ENCODE data around the gene RUNX3. TPM values are rescaled to one million over a fixed set of nuclear protein-coding genes. Genes with fewer than 3 reads are reported as not detected.

The RUNX3 gene
- total RNA-seq, 1 experiment from 2014 or later = 36.6 TPM

DNA sequence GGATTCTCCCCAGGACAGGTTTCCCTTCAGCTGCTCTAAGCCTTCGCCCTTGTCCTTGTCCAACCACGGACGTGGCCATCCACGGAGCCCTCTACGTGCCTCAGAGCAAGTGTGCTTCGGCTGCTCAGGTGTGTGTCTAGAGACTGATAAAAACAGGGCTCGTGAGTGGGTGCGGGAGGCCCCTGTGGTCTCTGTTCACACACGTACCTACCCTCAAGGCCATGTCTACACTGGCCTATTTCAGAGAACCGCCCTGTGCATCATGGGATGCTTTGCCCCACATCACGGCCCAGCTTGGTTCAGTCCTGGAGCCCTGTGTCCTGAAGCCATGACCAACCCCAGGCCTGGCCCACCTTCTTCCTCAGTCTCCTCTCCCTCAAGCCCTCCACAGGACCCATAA is 24.6 kb upstream of the RUNX3 start:
- H3K27ac ChIP-seq (ENCODE audit: low read length) = no peak overlapping the region
- H3K4me2 ChIP-seq (ENCODE audit: low read depth, low read length, poor library complexity, severe bottlenecking) = no peak overlapping the region
- no peaks in the 10 kb centered on the region for H3K36me3 ChIP-seq (ENCODE audit: insufficient read depth, low read length)
- no peak overlapping the region for H3K9ac ChIP-seq (ENCODE audit: low read length)
- H3K9me2 ChIP-seq (replicated peaks; ENCODE audit: insufficient read depth, low read length) = no peaks in the 10 kb centered on the region
- H4K20me1 ChIP-seq (ENCODE audit: insufficient read depth, low read depth, low read length) = no peaks in the 10 kb centered on the region
- no peak overlapping the region for H2AFZ ChIP-seq (ENCODE audit: low read length)
- H3K79me2 ChIP-seq (ENCODE audit: low read length) = no peaks in the 10 kb centered on the region
- H3K4me3 ChIP-seq (ENCODE audit: low read length) = no peak overlapping the region
- no peaks in the 10 kb centered on the region for H3K27me3 ChIP-seq (ENCODE audit: low read length)
- no peak for DNase-seq
- no peaks in the 10 kb centered on the region for H3K9me3 ChIP-seq (ENCODE audit: low read length)
- no peaks in the 10 kb centered on the region for H3K4me1 ChIP-seq (ENCODE audit: low read length)

DNA sequence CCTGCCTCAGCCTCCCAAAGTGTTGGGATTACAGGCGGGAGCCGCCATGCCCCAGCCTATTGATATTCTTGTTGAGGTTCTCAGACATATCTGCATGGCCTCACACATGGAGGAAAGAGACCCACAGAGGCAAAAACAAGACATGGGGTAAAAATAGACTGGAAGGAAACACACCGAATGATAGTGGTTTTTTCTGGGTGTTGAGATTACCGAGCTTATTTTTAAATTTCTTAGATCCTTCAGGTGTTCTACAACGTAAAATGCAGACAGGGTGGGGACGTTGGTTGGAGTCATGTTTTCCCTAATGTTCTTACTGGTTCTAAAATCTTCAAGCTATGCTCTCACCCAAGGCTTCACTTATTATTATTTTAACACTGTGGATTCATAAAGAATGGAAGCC is 23.9 kb upstream of the RUNX3 start:
- H3K9me2 ChIP-seq (replicated peaks; ENCODE audit: insufficient read depth, low read length) = no peaks in the 10 kb centered on the region
- H3K4me2 ChIP-seq (ENCODE audit: low read depth, low read length, poor library complexity, severe bottlenecking) = no peak overlapping the region
- H3K9ac ChIP-seq (ENCODE audit: low read length) = no peak overlapping the region
- H3K36me3 ChIP-seq (ENCODE audit: insufficient read depth, low read length) = no peaks in the 10 kb centered on the region
- H4K20me1 ChIP-seq (ENCODE audit: insufficient read depth, low read depth, low read length) = no peaks in the 10 kb centered on the region
- H3K4me3 ChIP-seq (ENCODE audit: low read length) = no peak overlapping the region
- H3K27me3 ChIP-seq (ENCODE audit: low read length) = no peaks in the 10 kb centered on the region
- H3K27ac ChIP-seq (ENCODE audit: low read length) = no peak overlapping the region
- no peaks in the 10 kb centered on the region for H3K9me3 ChIP-seq (ENCODE audit: low read length)
- H3K4me1 ChIP-seq (ENCODE audit: low read length) = no peaks in the 10 kb centered on the region
- no peak overlapping the region for H2AFZ ChIP-seq (ENCODE audit: low read length)
- no peaks in the 10 kb centered on the region for H3K79me2 ChIP-seq (ENCODE audit: low read length)
- no peak for DNase-seq

DNA sequence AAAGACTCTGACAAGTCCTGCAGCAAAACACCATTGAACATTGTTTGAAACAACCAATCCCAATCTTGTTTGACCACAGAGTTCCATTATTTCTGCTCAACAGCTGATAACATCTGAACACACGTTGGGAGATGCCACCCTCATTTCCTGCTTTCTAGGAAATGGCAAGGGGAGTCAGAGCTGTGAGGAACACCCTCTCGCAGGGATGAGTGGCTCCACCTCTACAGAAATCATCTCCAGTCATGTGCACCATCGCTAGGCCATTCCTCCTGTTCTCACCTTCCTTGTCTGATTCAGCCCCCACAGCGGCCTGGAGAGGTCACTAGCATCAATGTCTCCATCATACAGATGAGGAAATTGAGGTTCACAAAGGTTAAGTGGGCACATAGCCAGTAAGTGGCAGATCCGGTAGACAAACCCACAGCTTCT is 22.4 kb upstream of the RUNX3 start:
- no peak overlapping the region for H3K27ac ChIP-seq (ENCODE audit: low read length)
- no peaks in the 10 kb centered on the region for H3K36me3 ChIP-seq (ENCODE audit: insufficient read depth, low read length)
- no peak overlapping the region for H2AFZ ChIP-seq (ENCODE audit: low read length)
- no peak overlapping the region for H3K9ac ChIP-seq (ENCODE audit: low read length)
- H4K20me1 ChIP-seq (ENCODE audit: insufficient read depth, low read depth, low read length) = no peaks in the 10 kb centered on the region
- no peaks in the 10 kb centered on the region for H3K9me2 ChIP-seq (replicated peaks; ENCODE audit: insufficient read depth, low read length)
- H3K79me2 ChIP-seq (ENCODE audit: low read length) = no peaks in the 10 kb centered on the region
- H3K4me1 ChIP-seq (ENCODE audit: low read length) = peaks cover 6% of the 10 kb centered on the region
- no peak overlapping the region for H3K4me3 ChIP-seq (ENCODE audit: low read length)
- DNase-seq = peak; percentile 55
- H3K9me3 ChIP-seq (ENCODE audit: low read length) = no peaks in the 10 kb centered on the region
- no peak overlapping the region for H3K4me2 ChIP-seq (ENCODE audit: low read depth, low read length, poor library complexity, severe bottlenecking)
- no peaks in the 10 kb centered on the region for H3K27me3 ChIP-seq (ENCODE audit: low read length)

DNA sequence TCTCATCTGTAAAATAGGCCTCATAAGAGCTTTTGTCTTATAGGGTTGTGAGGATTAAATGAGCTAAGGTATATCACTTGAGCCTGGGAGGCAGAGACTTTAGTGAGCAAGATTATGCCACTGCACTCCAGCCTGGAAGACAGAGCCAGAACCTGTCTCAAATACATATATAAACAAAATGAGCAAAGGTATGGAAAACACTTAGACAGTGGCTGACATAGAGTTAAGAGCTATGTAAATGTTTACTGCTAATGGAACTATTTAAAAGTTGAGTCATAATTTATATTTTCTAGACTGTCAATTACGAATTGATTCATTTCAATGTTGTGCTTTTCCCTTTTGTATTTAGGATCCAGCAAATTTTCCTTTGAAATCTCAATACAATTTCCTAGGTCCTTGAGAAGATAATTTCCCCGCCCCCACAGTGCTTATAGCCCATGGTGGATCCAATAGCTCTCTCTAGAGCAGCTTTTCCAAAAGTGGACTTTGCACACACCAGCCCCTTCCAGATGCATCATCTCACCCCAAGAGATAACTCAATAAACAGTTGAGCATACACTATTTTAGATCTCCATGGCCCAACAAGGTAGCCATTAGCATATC is 21.8 kb upstream of the RUNX3 start:
- H3K79me2 ChIP-seq (ENCODE audit: low read length) = no peaks in the 10 kb centered on the region
- H3K36me3 ChIP-seq (ENCODE audit: insufficient read depth, low read length) = no peaks in the 10 kb centered on the region
- no peaks in the 10 kb centered on the region for H3K9me3 ChIP-seq (ENCODE audit: low read length)
- no peak overlapping the region for H3K4me2 ChIP-seq (ENCODE audit: low read depth, low read length, poor library complexity, severe bottlenecking)
- no peaks in the 10 kb centered on the region for H3K27me3 ChIP-seq (ENCODE audit: low read length)
- no peaks in the 10 kb centered on the region for H3K9me2 ChIP-seq (replicated peaks; ENCODE audit: insufficient read depth, low read length)
- no peak for DNase-seq
- H3K4me1 ChIP-seq (ENCODE audit: low read length) = peaks cover 10% of the 10 kb centered on the region
- no peak overlapping the region for H2AFZ ChIP-seq (ENCODE audit: low read length)
- H3K9ac ChIP-seq (ENCODE audit: low read length) = no peak overlapping the region
- H3K27ac ChIP-seq (ENCODE audit: low read length) = no peak overlapping the region
- no peaks in the 10 kb centered on the region for H4K20me1 ChIP-seq (ENCODE audit: insufficient read depth, low read depth, low read length)
- no peak overlapping the region for H3K4me3 ChIP-seq (ENCODE audit: low read length)

DNA sequence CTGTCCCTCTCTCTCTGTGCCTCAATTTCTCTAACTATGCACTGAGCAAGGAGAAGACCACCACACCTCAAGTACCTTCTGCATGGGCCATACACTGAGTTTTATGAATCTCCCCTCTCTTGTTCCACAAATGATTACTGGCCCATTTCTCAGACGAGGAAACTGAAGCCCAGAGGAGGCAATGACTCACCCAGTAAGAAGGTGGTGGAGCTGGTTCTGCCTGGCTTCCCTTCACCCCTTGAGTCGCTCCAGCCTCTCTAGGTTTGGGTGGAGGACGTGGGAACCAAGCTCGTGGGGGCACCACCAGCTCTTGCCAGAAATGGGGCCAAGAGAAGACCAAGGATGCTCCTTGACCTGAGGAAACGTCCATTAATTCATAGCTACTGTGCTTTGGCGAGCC is 21.3 kb upstream of the RUNX3 start:
- H3K4me2 ChIP-seq (ENCODE audit: low read depth, low read length, poor library complexity, severe bottlenecking) = no peak overlapping the region
- no peak overlapping the region for H3K27ac ChIP-seq (ENCODE audit: low read length)
- no peak overlapping the region for H3K4me3 ChIP-seq (ENCODE audit: low read length)
- DNase-seq = no peak
- H3K9me3 ChIP-seq (ENCODE audit: low read length) = no peaks in the 10 kb centered on the region
- H2AFZ ChIP-seq (ENCODE audit: low read length) = no peak overlapping the region
- no peaks in the 10 kb centered on the region for H3K36me3 ChIP-seq (ENCODE audit: insufficient read depth, low read length)
- no peaks in the 10 kb centered on the region for H3K79me2 ChIP-seq (ENCODE audit: low read length)
- no peaks in the 10 kb centered on the region for H4K20me1 ChIP-seq (ENCODE audit: insufficient read depth, low read depth, low read length)
- no peaks in the 10 kb centered on the region for H3K27me3 ChIP-seq (ENCODE audit: low read length)
- H3K9ac ChIP-seq (ENCODE audit: low read length) = no peak overlapping the region
- H3K4me1 ChIP-seq (ENCODE audit: low read length) = peaks cover 10% of the 10 kb centered on the region
- no peaks in the 10 kb centered on the region for H3K9me2 ChIP-seq (replicated peaks; ENCODE audit: insufficient read depth, low read length)

DNA sequence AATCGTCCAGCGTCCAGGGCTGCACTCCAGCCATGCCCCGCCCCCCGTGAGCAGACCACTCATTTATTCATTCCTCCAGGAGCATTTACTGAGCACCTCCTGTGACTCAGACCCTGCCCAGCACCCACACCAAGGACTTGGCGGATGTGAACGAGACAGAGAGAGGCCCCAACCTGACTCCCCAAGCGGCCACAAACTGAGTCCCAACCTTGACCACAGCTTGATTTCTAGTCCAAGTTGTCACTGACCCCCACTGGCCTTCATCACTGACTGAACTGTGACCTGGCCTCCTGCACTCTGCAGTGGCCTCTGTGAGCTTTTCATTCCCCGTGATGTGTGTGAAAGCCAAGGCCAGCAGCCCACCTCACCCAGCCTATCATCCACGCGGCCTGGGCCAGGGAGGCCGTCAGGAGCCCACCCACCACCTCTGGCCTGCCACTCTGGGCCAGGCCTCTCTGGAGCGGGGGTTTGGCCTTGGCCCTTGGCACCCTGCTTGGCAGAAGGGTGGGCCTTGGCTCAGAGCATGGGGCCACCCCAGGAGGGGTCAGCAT is 19.3 kb upstream of the RUNX3 start:
- DNase-seq = no peak
- peaks cover 10% of the 10 kb centered on the region for H3K4me1 ChIP-seq (ENCODE audit: low read length)

DNA sequence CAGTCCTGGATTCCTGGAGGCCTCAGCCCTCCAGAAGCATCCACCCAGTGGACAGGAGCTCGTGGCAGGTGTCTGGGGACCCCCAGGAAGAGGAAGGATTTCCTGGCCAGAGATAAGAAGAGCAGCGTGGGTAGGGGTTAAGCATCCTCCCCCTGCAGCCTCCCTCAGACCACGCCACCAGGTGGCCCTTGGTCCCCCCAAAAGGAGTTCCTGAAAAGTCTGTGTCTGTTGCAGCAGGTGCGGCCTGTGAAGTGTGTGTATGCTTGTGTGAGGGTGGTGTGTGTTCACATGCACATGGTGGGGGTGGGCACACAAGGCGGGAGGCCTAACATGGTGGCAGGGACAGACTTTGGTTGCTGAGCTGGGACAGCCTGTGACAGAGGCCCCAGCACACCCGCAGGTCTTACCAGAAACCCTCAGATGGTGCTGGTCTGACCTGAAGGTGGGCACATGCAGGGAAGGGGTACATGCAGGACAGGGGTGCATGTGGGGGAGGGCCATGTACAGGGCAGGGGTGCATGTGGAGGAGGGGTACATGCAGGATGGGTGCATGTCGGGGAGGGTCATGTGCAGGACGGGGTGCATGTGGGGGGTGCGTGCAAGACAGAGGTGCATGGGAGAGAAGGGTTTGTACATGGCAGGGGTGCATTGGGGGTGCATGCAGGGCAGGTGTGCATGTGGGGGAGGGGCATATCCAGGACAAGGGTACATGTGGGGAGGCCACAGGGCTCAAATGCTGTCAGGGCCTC is 18.2 kb upstream of the RUNX3 start:
- Histone ChIP-seq H3K4me3 (ENCODE audit: low read length) (no peak overlapping the region), H3K9me2 (replicated peaks; ENCODE audit: insufficient read depth, low read length) (no peaks in the 10 kb centered on the region), H3K27me3 (ENCODE audit: low read length) (no peaks in the 10 kb centered on the region), H3K9ac (ENCODE audit: low read length) (no peak overlapping the region; the same call in 1 of the 2 replicates), H3K9me3 (ENCODE audit: low read length) (no peaks in the 10 kb centered on the region), H3K4me1 (ENCODE audit: low read length) (peaks cover 10% of the 10 kb centered on the region), H3K79me2 (ENCODE audit: low read length) (no peaks in the 10 kb centered on the region), H2AFZ (ENCODE audit: low read length) (no peak overlapping the region), H3K36me3 (ENCODE audit: insufficient read depth, low read length) (no peaks in the 10 kb centered on the region), H3K4me2 (ENCODE audit: low read depth, low read length, poor library complexity, severe bottlenecking) (no peak overlapping the region), H3K27ac (ENCODE audit: low read length) (no peak overlapping the region), H4K20me1 (ENCODE audit: insufficient read depth, low read depth, low read length) (no peaks in the 10 kb centered on the region)
- DNase-seq = no peak

More for the DNA sequence above, 19.3 kb upstream of the RUNX3 start:
- Histone ChIP-seq H3K4me3 (ENCODE audit: low read length) (no peak overlapping the region), H3K27ac (ENCODE audit: low read length) (no peak overlapping the region), H3K36me3 (ENCODE audit: insufficient read depth, low read length) (no peaks in the 10 kb centered on the region), H3K79me2 (ENCODE audit: low read length) (no peaks in the 10 kb centered on the region), H4K20me1 (ENCODE audit: insufficient read depth, low read depth, low read length) (no peaks in the 10 kb centered on the region), H3K9me3 (ENCODE audit: low read length) (no peaks in the 10 kb centered on the region), H3K9me2 (replicated peaks; ENCODE audit: insufficient read depth, low read length) (no peaks in the 10 kb centered on the region), H2AFZ (ENCODE audit: low read length) (no peak overlapping the region), H3K27me3 (ENCODE audit: low read length) (no peaks in the 10 kb centered on the region), H3K4me2 (ENCODE audit: low read depth, low read length, poor library complexity, severe bottlenecking) (no peak overlapping the region), H3K9ac (ENCODE audit: low read length) (no peak overlapping the region)

DNA sequence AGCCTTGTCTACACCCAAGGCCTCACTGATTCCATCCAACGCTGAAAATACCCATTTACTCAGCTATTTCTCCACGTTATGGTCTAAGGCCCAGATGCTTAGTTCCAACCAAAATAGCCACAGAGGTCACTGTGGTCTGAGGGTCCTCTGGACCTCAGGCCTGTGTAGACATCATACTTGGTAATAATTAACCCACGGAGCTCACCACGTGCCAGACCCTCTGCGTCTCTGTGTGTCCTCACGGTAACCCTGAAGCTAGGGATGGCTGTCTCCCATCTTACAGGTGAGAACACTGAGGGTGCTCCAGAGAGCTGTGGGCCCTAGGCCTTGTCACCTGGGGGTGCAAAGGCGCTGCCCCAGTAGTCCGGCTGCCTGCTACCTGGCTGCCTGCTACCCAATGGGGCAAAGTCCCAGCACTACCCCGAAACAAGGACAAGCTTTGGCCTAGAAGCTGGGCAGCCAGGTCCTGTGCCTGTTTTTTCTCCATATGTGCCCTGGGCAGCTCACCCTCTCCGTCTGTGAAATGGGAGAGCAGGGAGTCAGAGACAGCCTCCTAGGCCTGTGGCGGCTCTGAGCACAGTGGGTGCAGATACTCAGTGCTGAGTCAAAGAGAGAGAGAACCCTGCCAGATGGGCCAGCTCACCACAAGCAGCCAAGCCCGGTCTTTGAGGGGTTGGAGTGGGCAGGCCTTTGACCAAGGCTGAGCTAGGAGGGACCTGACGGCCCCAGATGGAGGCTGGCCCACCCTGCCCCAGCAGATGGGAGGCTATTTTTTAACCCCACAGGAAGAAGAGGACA is 17.0 kb upstream of the RUNX3 start:
- H3K4me1 ChIP-seq (ENCODE audit: low read length) = peaks cover 10% of the 10 kb centered on the region
- H3K27ac ChIP-seq (ENCODE audit: low read length) = no peak overlapping the region
- H3K9ac ChIP-seq (ENCODE audit: low read length) = no peak overlapping the region; the same call in 1 of the 2 replicates
- no peaks in the 10 kb centered on the region for H4K20me1 ChIP-seq (ENCODE audit: insufficient read depth, low read depth, low read length)
- no peak overlapping the region for H3K4me2 ChIP-seq (ENCODE audit: low read depth, low read length, poor library complexity, severe bottlenecking)
- H3K79me2 ChIP-seq (ENCODE audit: low read length) = no peaks in the 10 kb centered on the region
- H3K9me2 ChIP-seq (replicated peaks; ENCODE audit: insufficient read depth, low read length) = no peaks in the 10 kb centered on the region
- no peaks in the 10 kb centered on the region for H3K27me3 ChIP-seq (ENCODE audit: low read length)
- H2AFZ ChIP-seq (ENCODE audit: low read length) = no peak overlapping the region
- H3K36me3 ChIP-seq (ENCODE audit: insufficient read depth, low read length) = no peaks in the 10 kb centered on the region
- H3K4me3 ChIP-seq (ENCODE audit: low read length) = no peak overlapping the region
- DNase-seq = no peak
- H3K9me3 ChIP-seq (ENCODE audit: low read length) = no peaks in the 10 kb centered on the region
